Gastroesophageal sphincter (tissue), 4 donors: ENCODE results near the gene CHD9NB. TPM values are rescaled to one million over a fixed set of nuclear protein-coding genes. Genes with fewer than 3 reads are reported as not detected.
A peak's percentile ranks its signal among the peaks of the same experiment; 100 is the strongest.
"Not testable (repeated sequence)": the region's sequence is repeated elsewhere in the genome, so short reads cannot be mapped to it uniquely, and the experiment has no call there.

ENCODE experiments used
- ATAC-seq: fragments of 150-250 bp; one replicate; pipeline ENCODE4 v1.9.1; 2016; ENCODE audit warnings: mild to moderate bottlenecking, moderate library complexity
- H3K27ac ChIP-seq, 4 donors: fragments of 200-600 bp; sonication (generic) in 3 of 4; 1 replicate in 3 of 4; 2 replicates in 1 of 4; pipeline ENCODE4 v1.5.1; 2016 to 2019
- H3K27me3 ChIP-seq: fragments of 200-600 bp; sonication (generic); one replicate; pipeline ENCODE4 v1.5.1; 2019
- H3K36me3 ChIP-seq, 2 donors: fragments of 200-600 bp; sonication (generic); one replicate each; pipeline ENCODE4 v1.5.1; 2019; ENCODE audit warnings: control low read depth in 1 of 2
- H3K4me1 ChIP-seq, 3 donors: fragments of 200-600 bp; sonication (generic); 1 replicate in 2 of 3; 2 replicates in 1 of 3; pipeline ENCODE4 v1.5.1; 2016 to 2019; ENCODE audit warnings: control low read depth in 2 of 3
- H3K4me3 ChIP-seq, 2 donors: fragments of 200-600 bp; sonication (generic); one replicate each; pipeline ENCODE4 v1.5.1; 2019; ENCODE audit warnings: mild to moderate bottlenecking in 1 of 2, moderate library complexity in 1 of 2
- H3K9me3 ChIP-seq, 3 donors: fragments of 200-600 bp; sonication (generic); one replicate each; pipeline ENCODE4 v1.5.1; 2017 to 2019; ENCODE audit warnings: control low read depth in 2 of 3
- EP300 ChIP-seq: sonication (generic); formaldehyde crosslinking; IDR thresholded peaks from one replicate; pipeline ENCODE4 v1.6.1; 2017; ENCODE audit warnings: antibody characterized with exemption, mild to moderate bottlenecking
- POLR2A ChIP-seq, 2 donors: fragments of 450-650 bp; IDR thresholded peaks; one replicate each; pipeline ENCODE4 v1.6.1; 2017; ENCODE audit warnings: antibody characterized with exemption in 2 of 2, mild to moderate bottlenecking in 2 of 2, moderate library complexity in 1 of 2
- POLR2AphosphoS5 ChIP-seq: sonication (generic); formaldehyde crosslinking; IDR thresholded peaks from one replicate; pipeline ENCODE4 v1.6.1; 2017; ENCODE audit warnings: antibody characterized with exemption
- WGBS, 2 donors: methylation state at CpG; one replicate each; pipeline ENCODE4 v1.1.5; 2018; ENCODE audit warnings: low coverage in 1 of 2; 5-methylcytosine and 5-hydroxymethylcytosine counted together
- total RNA-seq, 4 donors: library from RNA; depleted of rRNA; stranded (reverse); fragments of >200 nt; gene quantifications; one replicate each; pipeline ENCODE4 v1.1.0, GENCODE V29; 2016
- TF ChIP-seq, protein P1 (sequence below), 4 experiments: fragments of 200-600 bp in 2 of 4; fragments of 450-650 bp in 2 of 4; sonication (generic) in 1 of 4; IDR thresholded peaks; one replicate each; pipeline ENCODE4 v1.5.1; 2017 to 2019; ENCODE audit warnings: antibody characterized with exemption in 4 of 4, mild to moderate bottlenecking in 2 of 4, moderate library complexity in 2 of 4

CHD9NB gene
- total RNA-seq, 4 donors from 2014 or later, result 0.17 to 1.1 TPM; not detected in 2

DNA sequence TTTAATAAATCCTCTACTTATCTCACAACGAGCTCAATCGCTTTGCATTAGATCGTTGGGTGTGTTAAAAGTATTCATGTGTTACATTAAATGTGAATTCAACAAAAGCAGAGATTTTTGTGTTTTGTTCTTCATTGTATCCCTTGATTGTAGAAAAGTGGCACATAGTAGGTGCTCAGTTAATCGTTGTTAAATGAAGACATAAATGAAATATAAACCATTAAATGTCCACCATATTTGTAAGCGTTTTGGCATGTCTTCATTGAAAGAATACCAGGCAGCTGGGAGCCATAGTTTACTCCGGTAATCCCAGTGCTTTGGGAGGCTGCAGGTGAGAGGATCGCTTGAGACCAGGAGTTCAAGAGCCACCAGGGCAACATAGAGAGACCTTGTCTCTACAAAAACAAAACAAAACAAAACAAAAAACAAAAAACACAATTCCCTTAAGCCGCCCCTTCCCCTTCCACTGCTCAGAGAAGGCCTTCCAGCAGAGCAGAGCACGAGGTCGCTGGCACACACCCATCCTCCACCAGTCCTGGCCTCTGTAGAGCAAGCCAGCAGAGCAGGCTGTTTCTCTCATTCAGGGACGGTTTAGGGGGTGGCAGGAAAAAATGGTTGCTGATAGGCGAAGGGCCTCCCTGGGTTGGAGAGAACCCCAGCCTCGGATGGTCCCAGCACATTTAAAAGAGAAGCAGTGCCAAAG lies 1.4 kb upstream of the CHD9NB start:
- 60 to 61% methylated on average over 9 to 10 of the region's 13 CpGs for WGBS, 2 donors
- H3K27me3 ChIP-seq, result no peaks in the 10 kb centered on the region
- peak; percentile 13 for ATAC-seq
- H3K9me3 ChIP-seq, result no peaks in the 10 kb centered on the region
- H3K36me3 ChIP-seq, result no peaks in the 10 kb centered on the region
- H3K4me3 ChIP-seq, result peak overlapping the region; percentile 39 to 69
- peaks cover 0 to 43% (median 5%) of the 10 kb centered on the region in 3 donors for H3K4me1 ChIP-seq
- peak overlapping the region in 3 of 4 donors; percentile 82 to 85 (median 85) for H3K27ac ChIP-seq
- no peak for TF ChIP-seq EP300
- TF ChIP-seq POLR2AphosphoS5, result no peak
- TF ChIP-seq, protein P1, sequence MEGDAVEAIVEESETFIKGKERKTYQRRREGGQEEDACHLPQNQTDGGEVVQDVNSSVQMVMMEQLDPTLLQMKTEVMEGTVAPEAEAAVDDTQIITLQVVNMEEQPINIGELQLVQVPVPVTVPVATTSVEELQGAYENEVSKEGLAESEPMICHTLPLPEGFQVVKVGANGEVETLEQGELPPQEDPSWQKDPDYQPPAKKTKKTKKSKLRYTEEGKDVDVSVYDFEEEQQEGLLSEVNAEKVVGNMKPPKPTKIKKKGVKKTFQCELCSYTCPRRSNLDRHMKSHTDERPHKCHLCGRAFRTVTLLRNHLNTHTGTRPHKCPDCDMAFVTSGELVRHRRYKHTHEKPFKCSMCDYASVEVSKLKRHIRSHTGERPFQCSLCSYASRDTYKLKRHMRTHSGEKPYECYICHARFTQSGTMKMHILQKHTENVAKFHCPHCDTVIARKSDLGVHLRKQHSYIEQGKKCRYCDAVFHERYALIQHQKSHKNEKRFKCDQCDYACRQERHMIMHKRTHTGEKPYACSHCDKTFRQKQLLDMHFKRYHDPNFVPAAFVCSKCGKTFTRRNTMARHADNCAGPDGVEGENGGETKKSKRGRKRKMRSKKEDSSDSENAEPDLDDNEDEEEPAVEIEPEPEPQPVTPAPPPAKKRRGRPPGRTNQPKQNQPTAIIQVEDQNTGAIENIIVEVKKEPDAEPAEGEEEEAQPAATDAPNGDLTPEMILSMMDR (IDR thresholded peaks at IDR 0.05), result no peak
- TF ChIP-seq POLR2A (IDR thresholded peaks at IDR 0.05), result no peak

DNA sequence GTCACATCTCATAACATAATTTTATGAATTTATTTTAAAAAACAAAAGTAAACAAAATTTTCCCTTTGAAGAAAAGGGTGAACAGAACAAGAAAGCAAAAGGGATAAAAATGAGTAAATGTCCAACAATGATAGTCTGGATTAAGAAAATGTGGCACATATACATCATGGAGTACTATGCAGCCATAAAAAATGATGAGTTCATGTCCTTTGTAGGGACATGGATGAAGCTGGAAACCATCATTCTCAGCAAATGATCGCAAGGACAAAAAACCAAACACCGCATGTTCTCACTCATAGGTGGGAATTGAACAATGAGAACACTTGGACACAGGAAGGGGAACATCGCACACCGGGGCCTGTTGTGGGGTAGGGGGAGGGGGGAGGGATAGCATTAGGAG lies 1.4 kb downstream of the CHD9NB start:
- peaks cover 0 to 20% (median 5%) of the 10 kb centered on the region in 3 donors for H3K4me1 ChIP-seq
- not testable (repeated sequence) for H3K27me3 ChIP-seq, H3K4me3 ChIP-seq, H3K9me3 ChIP-seq, ATAC-seq, H3K27ac ChIP-seq, H3K36me3 ChIP-seq
- 80% methylated on average over 1 of the region's 4 CpGs; no CpG with 5 or more reads in 1 of the 2 donors for WGBS, 2 donors

DNA sequence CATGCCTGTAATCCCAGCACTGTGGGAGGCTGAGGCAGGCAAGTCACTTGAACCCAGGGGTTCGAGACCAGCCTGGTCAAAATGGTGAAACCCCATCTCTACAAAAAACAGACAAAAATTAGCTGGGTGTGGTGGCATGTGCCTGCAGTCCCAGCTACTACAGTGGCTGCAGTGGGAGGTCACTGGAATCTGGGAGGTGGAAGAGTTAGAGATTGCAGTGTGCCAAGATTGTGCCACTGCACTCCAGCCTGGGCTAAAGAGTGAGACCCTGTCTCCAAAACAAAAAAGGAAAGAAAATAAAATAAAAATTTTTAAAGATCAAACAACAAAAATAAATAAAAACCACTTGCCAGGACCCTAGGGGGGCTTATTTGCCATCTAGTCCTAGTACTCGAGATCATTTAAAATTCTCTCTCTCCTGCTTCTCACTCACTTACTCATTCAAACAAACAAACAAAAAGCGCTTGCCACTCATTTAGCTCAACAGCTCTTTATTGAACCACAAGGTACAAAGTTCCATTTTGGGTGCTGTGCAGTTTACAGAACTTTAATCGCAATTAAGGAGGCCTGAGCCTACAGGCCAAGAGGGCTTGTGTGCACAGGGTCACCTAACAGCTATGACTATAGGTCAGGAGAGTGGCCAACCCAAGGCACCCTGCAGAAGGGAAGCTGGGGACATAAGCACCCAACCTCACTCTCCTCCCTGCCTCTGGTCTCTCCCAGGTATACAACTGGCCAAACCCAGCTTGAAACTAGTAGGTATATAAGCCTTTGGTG lies 4.4 kb downstream of the CHD9NB start:
- no peak overlapping the region for H3K4me3 ChIP-seq
- TF ChIP-seq POLR2AphosphoS5, result no peak
- TF ChIP-seq POLR2A (IDR thresholded peaks at IDR 0.05), result no peak
- TF ChIP-seq EP300, result no peak
- TF ChIP-seq, protein P1 (IDR thresholded peaks at IDR 0.05), result no peak
- H3K27ac ChIP-seq, result no peak overlapping the region
- ATAC-seq, result no peak
- H3K9me3 ChIP-seq, result no peaks in the 10 kb centered on the region
- WGBS, 2 donors, result 88 to 98% methylated on average over 1 to 4 of the region's 4 CpGs
- H3K36me3 ChIP-seq, result no peaks in the 10 kb centered on the region
- peaks cover 39% of the 10 kb centered on the region for H3K27me3 ChIP-seq
- H3K4me1 ChIP-seq, result peaks cover 0 to 14% (median 5%) of the 10 kb centered on the region in 3 donors

DNA sequence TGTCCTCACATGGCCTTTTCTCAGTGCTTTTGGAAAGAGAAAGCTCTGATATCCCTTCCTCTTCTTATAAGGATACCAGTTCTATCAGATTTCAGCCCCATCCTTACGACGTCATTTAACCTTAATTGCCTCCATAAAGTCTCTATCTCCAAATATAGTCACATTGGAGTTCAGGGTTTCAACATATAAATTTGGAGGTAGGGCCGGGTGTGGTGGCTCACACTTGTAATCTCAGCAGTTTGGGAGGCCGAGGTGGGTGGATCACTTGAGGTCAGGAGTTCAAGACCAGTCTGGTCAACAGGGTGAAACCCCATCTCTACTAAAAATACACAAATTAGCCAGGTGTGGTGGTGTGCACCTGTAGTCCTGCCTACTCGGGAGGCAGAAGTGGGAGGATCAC lies 5.2 kb downstream of the CHD9NB start:
- Histone ChIP-seq H3K27me3 (peaks cover 46% of the 10 kb centered on the region), H3K4me1 (peaks cover 0 to 20% (median 5%) of the 10 kb centered on the region in 3 donors)
- H3K36me3 ChIP-seq, H3K4me3 ChIP-seq, H3K27ac ChIP-seq, ATAC-seq, H3K9me3 ChIP-seq: not testable (repeated sequence)
- 87 to 100% methylated on average over 2 to 3 of the region's 5 CpGs for WGBS, 2 donors

DNA sequence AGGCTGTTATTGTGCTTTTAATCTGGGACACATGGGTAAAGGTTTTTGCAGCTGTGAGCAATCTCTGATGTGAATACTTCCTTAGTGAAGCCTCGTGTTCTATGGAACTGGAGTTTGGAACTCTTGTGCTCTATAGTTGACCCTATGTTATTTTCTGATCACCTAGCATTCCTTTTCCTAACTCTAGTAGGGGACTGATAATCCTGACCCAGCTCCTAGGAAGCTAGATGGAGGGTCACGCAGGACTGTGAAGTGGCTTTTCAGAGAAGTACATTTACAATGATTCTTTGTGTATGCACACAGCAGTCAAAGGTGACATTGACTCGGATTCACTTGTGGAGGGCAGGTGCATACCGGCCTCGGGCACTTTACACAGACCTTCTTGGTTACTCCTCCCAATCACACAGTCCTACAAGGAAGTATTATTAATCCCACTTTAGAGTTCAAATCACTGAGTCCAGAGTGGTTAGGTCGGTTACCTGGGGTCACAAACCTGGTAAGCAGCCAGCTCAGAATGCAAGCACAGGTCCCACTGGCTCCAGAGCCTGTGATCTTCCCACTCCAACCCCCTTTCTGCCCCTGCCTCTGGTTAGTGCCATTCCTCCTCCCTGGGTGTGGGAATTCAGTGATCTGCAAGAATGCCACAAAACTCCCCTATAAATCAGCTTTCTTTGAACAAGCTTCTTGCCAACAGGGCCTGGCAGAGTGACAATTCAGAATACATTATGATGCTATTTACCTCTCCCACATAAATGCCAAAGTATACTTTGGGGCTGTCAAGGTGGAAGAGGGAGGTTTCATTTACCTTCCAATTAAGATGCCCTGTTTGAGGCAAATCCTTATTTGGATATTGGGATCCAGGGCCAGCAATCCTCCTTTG lies 7.1 kb downstream of the CHD9NB start:
- H3K27ac ChIP-seq, result no peak overlapping the region
- no peaks in the 10 kb centered on the region for H3K9me3 ChIP-seq
- WGBS, 2 donors, result 61 to 76% methylated on average over 2 to 6 of the region's 6 CpGs
- H3K4me1 ChIP-seq, result peaks cover 0 to 35% (median 5%) of the 10 kb centered on the region in 3 donors
- ATAC-seq, result no peak
- H3K36me3 ChIP-seq, result no peaks in the 10 kb centered on the region
- H3K27me3 ChIP-seq, result peaks cover 47% of the 10 kb centered on the region
- TF ChIP-seq, protein P1 (IDR thresholded peaks at IDR 0.05), result no peak
- no peak for TF ChIP-seq POLR2AphosphoS5
- no peak for TF ChIP-seq POLR2A (IDR thresholded peaks at IDR 0.05)
- TF ChIP-seq EP300, result no peak
- no peak overlapping the region for H3K4me3 ChIP-seq
